Stimulated activated CD4-positive, alpha-beta T cell treated with anti-CD3 and anti-CD28 coated beads, Interleukin-12 subunit alpha, Interleukin-12 subunit beta, amount 100 ng/mL, for 24 hours (primary cell): ENCODE results near the gene TAF1B.
A peak's percentile ranks its signal among the peaks of the same experiment; 100 is the strongest.

Experiments used
- DNase-seq, 2 experiments: peaks; one replicate each; pipeline ENCODE4 v3.0.0-alpha.2; 2020; ENCODE audit warnings: low read depth in 2 of 2

TAF1B gene

DNA sequence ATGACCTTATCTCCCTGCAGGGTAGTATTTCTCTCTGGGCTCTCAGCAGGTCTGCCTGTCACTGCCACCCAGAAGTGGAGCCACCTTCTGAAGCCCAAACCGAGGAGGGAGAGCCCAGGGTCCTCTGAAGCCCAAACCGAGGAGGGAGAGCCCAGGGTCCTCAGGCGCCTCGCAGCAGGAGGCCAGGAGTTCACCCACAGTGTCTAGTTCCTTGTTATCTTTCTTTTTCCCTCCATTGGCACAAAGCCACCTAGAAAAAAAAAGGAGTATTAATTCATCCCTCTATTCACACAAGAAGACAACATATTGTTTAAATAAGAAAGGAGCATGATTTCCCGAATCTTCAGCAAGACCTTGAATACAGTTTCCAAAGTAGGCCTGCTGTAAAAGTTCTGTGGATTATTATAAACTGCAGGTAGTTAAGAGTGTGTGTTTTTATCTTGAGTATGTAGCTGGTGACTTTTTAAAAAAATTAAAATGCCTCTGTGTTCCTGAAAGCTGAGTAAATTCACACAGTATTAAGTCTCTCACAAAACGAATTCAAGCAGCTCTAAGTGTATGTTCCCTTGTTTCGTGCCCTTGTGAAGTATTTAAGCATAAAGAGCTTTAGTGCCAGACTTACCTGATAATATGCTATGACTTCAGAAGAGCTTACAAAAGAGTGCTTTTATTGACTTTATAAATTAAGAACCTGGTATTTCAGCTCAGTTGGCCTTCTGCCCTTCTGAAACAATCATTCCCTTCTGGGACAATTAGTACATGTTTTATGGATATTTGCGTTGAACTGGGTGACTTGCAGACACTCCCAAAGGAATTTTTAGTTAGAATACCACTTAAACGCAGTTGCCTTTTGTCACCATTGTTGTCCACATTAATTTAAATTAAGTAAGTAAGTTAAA is 96.6 kb downstream of the TAF1B start:
- no peak for DNase-seq

DNA sequence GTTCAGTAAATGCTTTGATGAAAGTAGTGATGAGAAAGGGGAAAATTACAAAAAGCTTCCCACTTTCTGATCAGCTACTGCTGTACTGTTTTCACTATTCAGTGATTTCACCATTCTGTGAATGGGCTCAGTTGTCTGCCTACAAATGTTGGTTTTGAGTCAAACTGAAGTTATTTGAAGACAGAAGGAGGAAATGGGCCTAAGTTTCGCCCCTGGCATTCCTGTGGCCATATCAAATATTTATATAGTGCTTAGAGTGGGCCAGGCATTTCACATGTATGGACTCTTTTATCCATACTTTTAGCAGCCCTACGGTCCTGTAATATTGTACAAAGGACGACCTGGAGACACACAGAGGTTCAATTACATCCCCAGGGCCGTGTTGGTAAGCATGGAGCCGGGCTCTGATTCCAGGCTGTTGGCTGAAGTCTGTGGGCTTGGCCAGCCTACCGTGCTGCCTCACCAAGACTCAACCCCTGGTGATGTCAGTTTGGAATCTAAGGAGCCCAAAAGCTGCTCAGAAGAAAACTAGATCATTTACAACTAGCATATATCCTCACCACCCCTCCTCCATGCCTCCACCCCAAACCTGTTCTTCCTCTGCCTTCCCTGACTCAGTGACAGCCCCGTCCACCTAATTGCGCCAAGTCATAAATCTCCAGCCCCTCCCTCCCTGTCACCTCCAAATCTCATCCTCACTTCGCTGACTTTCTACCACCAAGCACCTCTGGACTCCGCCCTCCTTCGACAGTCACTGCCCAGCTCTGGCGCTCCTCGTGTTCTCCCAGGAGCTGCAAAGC is 98.1 kb downstream of the TAF1B start:
- no peak for DNase-seq

DNA sequence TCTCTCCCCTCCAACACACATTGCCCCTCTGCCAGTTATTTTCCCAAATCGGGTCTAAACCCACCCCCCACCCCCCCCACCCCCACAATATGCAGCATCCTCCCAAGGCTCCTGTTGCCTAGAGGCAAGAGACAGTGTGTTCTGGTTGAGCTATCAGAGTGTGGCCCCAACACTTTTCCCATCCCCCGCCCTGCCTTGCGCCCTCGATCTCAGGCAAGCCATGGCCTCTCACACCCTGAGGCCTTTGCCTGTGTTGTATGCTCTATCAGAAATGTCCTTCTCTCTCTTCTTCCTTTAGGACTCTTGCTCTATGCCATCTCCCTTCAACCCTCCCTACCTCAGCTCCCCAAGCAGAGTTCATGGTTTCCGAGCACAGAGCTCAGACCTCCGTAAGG is 98.7 kb downstream of the TAF1B start:
- no peak for DNase-seq

DNA sequence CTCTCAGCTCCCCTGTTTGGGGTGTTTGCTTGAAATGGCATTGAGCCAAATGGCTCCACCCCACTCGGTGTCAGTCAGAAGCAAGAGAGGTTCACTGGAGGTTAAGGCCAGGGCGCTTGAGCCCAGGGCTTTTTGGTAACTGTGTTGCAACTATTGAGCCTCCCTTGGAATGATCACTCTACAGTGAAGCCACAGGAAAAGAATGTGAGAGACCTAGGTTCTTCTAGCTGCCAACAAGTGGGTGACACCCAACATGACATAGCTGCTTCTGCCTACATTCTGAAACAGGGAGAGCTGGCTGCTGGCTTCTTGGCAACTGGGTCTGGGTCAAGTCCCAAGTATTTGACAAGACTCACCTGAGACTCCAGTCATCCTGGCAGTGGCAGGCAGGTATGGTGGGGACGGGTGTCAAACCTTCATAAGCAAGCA is 101.1 kb downstream of the TAF1B start:
- DNase-seq = no peak

DNA sequence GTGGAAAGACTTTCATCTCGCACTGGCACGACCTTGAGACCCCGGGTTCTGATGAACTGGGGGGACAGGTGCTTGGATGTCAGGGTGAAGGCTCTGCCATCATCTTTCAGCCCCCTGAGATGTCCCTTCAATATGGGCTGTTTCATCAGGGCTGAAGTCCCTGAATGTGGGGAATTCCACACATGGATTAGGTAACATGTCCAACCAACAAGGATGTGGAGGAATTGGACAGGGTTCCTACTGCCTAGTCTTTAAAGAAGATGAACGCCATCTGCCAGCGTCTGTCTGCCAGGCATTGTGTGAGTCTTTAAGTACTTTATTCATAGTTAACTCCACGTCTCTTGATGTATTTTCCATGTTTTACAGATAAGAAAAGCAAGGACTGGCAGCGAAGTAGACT is 102.3 kb downstream of the TAF1B start:
- DNase-seq = no peak

DNA sequence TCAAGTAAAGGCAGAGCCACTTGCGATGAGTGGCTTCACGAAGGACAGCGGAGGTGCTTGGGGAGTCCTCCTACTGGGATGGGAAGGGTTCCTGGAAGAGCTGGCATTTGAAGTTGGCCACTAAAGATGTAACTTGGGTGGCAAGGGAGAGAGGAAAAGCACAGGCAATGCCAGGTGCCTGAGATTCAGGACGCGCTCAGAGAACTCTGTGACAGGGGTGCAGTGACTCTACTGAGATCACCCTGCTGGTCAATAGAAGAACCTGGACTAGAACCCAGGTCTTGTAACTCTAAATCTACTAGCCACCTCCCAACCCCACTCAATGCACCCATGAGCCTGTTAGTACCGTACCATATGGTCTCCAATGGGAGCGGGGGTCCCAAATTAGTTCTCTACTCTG is 102.8 kb downstream of the TAF1B start:
- no peak for DNase-seq

DNA sequence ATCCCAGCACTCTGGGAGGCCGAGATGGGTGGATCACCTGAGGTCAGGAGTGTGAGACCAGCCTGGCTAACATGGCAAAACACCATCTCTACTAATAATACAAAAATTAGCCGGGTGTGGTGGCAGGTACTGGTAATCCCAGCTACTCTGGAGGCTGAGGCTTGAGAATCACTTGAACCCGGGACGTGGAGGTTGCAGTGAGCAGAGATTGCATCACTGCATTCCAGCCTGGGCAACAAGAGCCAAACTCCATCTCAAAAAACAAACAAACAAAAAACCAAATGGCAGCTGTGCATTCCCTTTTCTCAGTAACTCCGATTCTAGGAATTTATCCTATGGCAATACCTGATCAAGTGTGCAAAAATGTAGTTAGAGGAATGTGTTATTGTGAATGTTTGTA is 103.5 kb downstream of the TAF1B start:
- DNase-seq = no peak

DNA sequence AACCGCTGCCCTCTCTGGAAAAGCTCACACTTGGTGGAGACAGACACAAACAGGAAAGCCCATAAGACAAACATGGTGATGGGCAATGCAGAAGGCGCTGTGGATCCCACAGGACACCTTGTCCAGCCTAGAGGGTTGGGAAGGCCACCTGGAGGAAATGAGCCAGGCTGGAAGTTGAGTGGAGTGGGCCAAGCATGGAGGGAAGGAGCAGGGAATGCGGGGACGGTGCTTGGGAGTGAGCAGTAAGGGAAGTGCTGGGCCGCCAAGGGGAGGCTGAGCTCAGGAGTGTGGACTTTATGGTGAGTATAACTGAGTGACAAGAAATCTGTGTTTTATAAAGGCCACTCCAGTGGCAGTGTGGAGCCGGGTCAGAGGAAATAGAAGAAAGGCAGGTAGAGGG is 105.4 kb downstream of the TAF1B start:
- DNase-seq = no peak

DNA sequence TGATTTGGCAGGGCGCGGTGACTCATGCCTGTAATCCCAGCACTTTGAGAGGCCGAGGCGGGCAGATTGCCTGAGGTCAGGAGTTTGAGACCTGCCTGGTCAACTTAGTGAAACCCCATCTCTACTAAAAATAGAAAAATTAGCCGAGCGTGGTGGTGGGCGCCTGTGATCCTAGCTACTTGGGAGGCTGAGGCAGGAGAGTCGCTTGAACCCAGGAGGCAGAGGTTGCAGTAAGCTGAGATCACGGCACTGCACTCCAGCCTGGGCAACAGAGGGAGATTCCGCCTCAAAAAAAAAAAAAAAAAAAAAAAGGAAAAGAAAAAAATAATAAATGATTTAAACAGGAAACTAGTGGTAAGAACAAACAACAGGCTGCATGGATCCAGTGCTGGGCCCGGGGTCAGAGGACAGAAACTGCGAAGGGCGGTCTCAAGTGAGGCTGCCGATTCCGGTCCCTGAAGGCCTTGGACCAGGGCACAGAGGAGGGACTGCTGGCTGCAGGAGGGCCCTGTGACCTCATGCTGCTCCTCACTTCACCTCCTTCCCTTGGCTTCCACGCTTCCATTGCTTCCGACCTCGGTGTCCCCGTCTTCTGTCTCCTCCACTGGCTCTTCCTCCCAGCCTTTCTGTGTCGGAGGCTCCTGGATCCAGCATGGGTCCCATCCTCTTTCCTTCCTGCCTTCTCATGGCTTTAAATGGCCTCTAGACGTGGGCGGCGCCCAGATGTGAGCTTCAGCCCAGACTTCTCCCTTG is 106.1 kb downstream of the TAF1B start:
- no peak for DNase-seq

DNA sequence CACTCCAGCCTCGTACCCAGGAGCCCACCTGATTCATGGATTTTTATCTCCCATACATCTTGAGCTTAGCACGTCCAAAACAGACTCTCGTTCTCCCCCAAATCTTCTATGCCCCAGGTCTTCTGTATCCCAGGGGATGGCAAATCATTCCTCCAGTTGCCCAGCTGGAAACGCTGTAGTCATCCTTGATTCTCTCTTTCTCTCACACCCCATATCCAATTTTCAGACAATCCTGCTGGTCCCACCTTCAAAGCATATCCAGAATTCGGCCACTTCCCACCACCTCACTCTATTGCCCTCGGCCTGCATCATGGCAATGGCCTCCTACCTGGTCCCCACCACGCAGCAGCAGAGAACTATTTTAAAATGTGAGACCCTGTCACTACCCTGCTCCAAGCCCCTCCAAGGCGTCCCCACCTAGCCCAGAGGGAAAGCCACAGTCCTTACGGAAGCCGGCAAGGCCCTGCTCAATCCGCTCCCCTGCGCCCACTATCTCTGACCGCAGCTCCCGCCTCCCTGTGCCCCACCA is 106.8 kb downstream of the TAF1B start:
- DNase-seq = no peak

DNA sequence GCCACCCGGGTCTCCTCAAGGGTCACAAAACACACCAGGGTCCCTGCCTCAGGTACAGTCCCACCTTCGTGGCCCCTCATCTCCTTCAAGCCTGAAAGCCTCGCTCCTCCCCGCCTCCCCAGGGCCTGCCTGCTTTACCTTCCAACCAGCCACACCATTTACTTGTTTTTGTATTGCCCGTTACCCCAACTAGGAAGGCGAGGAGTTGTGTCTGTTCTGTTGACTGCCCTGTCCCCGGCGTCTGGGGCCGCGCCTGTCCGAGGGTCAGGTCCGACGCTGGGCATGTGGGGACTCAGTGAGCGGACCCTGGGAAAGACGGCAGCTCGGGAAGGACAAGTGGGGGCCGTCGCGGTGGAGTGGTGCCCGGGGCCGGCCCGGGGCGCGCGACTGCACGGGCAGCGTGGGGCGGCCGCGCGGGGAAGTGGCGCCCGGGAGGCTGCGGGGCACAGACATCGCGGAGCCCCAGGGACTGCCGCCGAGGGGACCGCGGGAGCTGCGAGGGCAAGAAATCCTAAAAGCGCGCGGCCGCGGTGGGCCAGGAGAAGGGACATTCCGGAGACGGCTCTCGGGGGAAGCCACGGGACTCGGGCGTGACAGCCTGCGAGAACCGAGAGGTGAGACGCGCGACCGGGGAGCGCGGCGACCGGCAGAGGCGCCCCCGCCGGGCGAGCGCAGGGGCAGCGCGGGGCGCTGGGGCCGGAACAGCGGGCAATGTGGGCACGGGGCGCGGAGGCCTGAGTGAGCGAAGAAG is 107.4 kb downstream of the TAF1B start:
- peak; percentile 14 to 27 for DNase-seq

DNA sequence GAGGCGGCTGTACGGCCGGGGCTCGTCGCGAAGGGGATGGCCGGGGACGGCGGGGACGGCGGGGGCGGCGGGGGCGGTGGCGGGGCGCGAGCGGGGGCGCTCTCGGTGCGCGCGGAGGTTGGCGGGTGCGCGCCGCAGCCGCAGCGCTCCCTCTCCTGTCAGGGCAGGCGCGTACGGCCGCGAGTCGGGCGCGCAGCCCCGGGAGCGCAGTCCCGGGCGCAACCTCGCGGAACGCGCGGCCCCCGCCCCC is 107.9 kb downstream of the TAF1B start:
- peak in 1 of 2 experiments; percentile 21 for DNase-seq

DNA sequence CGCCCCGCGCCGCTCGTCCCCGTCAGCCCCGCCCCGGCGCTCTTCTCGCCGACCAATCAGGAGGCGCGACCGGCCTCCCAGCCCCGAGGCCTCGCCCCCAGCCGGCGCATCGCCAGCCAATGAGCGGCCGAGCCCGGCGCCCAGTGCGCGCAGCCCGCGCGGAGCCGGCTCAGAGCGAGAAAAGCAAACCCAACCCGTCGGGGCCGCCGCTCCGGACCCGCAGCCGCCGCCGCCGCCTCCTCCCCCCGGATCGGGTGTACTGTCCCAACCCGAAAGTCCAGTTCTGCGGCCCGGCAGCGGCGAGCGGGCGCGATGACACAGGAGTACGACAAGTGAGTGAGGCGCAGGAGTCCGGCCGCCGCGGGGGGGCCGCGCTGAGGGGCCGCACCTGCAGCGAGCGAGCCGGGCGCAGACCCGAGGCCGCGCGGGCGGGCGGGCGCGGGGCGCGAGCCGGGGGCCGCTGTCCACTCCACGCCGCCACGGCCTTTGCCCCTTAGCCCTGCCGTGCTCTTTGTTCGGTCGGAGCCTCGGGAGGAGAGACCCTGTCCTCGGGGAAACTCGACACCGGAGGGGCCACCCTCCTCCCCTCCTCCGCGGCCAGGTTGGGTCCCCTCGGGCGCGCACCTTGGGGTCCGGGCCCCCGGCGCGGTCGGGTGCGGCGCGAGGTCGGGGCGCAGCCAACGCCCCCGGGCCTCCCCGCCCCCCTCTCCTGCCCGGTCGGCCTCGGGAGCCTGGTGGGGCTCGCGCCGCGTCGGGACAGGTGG is 108.4 kb downstream of the TAF1B start, which contains the start of gene GRHL1:
Gene GRHL1, plus strand, starts transcription at position 172 of the 764 bp plus-strand sequence. Its CDS starts 141 bp downstream, at position 313.
- peak; percentile 78 to 81 for DNase-seq

DNA sequence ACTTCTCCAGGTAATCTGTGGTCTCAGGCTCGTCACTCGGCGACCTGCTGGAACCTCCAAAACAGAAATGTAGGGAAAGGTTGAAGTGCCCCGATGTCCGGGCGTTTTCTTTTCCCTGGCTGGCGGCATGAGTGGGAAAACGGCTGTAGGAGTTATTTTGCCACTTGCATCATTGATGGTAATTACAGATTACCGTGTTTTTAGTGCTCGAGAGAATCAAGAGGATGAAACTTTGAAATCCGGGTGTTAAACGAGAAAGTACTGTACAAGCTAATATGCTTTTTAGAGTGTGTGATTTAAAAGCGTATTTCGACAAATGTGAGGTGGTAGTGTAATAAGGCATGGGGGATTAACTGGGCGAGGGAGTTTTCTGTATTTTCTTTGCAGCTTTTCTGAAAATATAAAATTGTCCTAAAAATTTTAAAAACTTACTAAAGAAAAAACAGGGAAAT is 109.0 kb downstream of the TAF1B start:
- no peak for DNase-seq

DNA sequence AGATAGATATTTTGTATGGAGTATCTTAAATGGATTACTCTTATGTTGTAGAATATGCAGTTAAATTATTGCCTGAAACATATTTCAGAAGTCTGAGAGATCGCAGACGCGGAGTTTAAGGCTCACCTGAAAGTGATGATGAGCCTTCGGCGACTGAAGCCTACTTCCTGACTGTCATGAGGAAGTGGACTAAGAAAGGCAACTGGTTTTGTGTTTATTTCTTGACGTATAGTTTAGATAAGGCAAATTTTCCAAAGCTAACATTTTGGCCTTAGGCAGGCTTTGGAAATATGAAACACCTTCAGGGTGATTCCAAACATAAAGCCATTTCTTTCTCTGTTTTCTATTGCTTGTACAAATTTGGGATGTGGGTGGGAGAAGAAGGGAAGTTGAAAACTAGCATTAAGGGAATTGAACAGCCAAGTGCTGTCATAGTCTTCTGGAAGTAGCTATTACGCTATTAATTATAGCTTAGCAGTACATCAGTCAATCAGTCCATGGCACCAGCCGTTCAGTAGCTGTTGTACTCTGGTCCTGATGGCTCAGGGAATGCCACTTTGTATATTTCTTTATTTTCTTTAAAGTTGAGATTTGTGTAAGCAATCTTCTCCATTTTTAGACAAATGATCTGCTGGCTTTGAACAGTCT is 109.7 kb downstream of the TAF1B start:
- no peak for DNase-seq

DNA sequence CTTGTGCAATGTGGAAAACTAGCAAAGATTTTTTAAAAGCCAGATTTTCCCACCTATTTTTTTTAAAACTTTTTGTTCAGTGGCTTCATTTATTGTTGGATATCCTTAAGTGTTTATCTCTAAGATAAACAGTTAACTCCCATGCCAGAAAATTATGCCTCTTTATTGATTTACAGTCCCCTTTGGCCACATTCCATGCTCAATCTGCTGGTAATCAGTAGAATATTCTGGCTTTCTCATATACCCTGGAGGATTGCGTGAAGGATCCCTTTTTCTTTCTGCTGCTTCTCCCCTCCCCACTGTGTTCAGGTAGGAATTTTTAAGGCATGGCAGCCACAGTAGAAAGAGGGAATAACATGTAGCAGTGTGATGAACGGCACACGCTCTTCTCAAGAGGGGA is 110.9 kb downstream of the TAF1B start:
- no peak for DNase-seq

DNA sequence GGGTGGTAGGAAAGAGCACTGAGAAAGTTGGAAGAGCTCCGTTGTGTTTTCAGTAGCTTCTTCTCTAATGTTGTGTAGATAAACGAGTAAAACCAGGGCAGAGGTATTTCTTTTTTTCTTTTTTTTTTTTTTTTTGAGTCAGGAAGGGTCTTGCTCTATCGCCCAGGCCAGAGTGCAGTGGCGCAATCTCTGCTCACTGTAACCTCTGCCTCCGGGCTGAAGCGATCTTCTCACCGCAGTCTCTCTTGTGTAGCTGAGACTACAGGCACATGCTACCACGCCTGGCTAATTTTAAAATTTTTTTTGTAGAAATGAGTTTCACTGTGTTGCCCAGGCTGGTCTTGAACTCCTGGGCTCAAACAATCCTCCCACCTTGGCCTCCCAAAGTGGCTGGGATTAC is 114.8 kb downstream of the TAF1B start:
- no peak for DNase-seq

DNA sequence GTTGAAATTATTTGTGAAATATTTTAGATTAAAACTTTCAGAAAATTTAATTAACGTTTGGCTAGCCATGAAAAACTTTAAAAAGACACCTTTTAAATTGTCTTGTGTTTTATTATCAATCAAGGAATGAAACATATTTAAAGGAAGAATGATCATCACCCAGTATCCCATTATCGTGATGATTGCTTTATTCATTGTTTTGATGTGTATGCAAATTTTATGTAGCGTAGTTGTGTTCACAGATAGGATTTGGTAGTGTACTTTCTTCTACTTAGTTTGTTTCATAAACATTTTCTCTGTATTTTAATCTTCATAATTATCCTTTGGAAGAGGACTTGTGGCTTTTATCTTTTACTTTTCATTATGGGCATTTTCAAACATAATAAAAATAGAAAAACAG is 116.0 kb downstream of the TAF1B start:
- DNase-seq = no peak

DNA sequence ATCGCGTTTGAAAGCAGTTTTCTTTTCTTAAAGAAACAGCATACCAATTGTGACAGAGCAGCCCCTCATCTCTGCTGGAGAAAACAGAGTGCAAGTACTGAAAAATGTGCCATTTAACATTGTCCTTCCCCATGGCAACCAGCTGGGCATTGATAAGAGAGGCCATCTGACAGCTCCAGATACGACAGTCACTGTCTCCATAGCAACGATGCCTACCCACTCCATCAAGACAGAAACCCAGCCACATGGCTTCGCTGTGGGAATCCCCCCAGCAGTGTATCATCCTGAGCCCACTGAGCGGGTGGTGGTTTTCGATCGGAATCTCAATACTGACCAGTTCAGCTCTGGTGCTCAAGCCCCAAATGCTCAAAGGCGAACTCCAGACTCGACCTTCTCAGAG is 117.7 kb downstream of the TAF1B start:
- no peak for DNase-seq

DNA sequence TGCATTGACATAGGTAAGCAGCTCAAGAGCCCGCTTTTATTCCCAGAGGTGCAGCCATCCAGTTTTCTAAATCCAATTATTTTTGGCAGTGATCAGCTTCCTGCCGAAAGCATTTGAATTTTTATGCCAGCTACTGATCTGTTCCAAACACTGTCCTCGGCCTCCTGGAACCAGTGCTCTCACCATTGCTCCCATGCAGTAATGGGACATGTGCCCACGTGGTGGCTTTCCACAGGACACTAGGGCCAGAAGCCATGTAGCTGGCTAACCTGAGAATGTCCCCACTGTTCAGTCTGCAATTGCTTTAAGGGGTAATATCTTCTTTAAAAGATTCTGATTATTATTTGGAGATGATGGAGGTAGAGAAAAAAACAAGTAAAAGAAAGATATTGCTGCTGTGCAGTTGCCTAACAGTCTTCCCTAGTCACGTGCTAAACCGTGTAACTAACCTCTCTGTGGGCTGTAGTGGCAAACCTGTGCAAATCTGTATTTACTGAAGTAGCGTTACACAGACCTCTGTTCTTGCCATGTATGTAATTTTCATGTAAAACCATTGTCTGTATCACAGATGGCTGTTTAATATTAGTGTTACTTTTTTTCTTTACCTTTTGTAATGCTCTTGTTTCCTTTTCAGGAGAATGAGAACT is 121.2 kb downstream of the TAF1B start:
- DNase-seq = no peak
